NK-92 (cell line): ENCODE data around the gene MGMT.

Experiments
- DNase-seq: peaks from one replicate; lab custom pipeline; 2025; ENCODE audit not compliant: unreplicated experiment; lab: John Stamatoyannopoulos, UW

The MGMT gene

GRCh38 chr10:129768437-129769355, 301.7 kb downstream of the MGMT start:
- no peak for DNase-seq

- no peak for DNase-seq
These were observed 302.5 kb downstream of the MGMT start for GRCh38 chr10:129769381-129770116.

GRCh38 chr10:129770286-129770685, 303.2 kb downstream of the MGMT start:
- DNase-seq = no peak

- DNase-seq = no peak
These were observed 304.0 kb downstream of the MGMT start for GRCh38 chr10:129771024-129771423.

- DNase-seq = no peak
These were observed 304.5 kb downstream of the MGMT start for GRCh38 chr10:129771576-129771975.

- no peak for DNase-seq
These were observed 305.0 kb downstream of the MGMT start for GRCh38 chr10:129771991-129772431.

- no peak for DNase-seq
These were observed 305.7 kb downstream of the MGMT start for GRCh38 chr10:129772468-129773358.

- no peak for DNase-seq
These were observed 306.4 kb downstream of the MGMT start for GRCh38 chr10:129773359-129773990.

- no peak for DNase-seq
These were observed 307.2 kb downstream of the MGMT start for GRCh38 chr10:129774082-129774735.

- DNase-seq = no peak
These were observed 307.8 kb downstream of the MGMT start for GRCh38 chr10:129774736-129775401.

- no peak for DNase-seq
These were observed 308.6 kb downstream of the MGMT start for GRCh38 chr10:129775681-129776080.

- DNase-seq = no peak
These were observed 310.6 kb downstream of the MGMT start for GRCh38 chr10:129777687-129778086.

GRCh38 chr10:129778571-129778970, 311.5 kb downstream of the MGMT start:
- no peak for DNase-seq

GRCh38 chr10:129779126-129780111, 312.4 kb downstream of the MGMT start:
- no peak for DNase-seq

- DNase-seq = no peak
These were observed 313.2 kb downstream of the MGMT start for GRCh38 chr10:129780198-129780597.

- no peak for DNase-seq
These were observed 314.1 kb downstream of the MGMT start for GRCh38 chr10:129780901-129781795.

- no peak for DNase-seq
These were observed 317.2 kb downstream of the MGMT start for GRCh38 chr10:129784291-129784690.
